H54 (cell line): ENCODE data around the gene BCL2L14.

ENCODE experiments used
- DNase-seq: peaks from one replicate; pipeline ENCODE4 v3.0.0; 2011; ENCODE audit warnings: low spot score, mixed read lengths; ENCODE audit not compliant: insufficient read length
- FAIRE-seq: peaks from 3 replicates; lab custom pipeline; 2011; peaks lifted over from hg19 to GRCh38; lab: Jason Lieb, UNC
- POLR2A ChIP-seq: IDR thresholded peaks from 2 replicates; pipeline ENCODE4 v1.6.1; 2011; ENCODE audit warnings: low read depth, mild to moderate bottlenecking, low read length

The BCL2L14 gene

DNA sequence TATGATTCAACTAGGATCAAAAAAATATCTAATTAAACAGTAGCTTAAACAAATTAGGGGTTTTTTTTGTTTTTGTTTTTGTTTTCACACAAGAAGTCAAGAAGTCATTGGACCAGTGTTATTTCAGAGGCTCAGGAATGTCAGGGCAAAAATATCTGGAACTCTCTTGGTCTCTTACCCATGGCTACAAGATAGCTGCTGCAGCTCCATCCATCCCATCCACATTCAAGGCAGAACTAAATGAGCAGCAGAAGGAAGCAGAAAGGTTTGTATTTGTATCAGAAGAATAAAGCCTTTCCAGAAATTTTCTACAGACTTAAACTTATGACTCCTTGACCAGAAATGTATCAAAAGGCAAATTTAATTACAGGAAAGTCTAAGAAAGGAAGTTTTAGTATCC lies 33.8 kb upstream of the BCL2L14 start:
- DNase-seq, result no peak
- no peak for FAIRE-seq
- TF ChIP-seq POLR2A, result no peak

DNA sequence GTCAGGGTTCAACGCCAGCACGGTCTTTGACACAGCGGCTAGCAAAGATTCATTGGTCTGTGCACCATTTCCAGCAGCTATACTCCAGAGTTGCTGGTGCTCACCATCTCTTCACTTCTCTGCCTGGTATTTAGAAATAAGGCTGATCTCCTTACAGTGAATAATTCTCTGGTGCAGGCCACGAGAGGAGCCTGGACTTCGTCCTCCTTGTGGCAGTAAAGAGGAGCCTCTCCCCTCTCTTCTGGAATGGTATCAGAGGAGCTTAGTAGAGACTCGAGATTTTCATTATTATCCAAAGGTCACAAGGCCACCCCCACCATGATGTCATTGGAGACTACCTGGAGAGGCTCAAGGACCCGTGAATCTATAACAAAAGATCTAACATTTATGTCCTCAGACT lies 30.8 kb upstream of the BCL2L14 start:
- no peak for DNase-seq
- no peak for FAIRE-seq
- no peak for TF ChIP-seq POLR2A

DNA sequence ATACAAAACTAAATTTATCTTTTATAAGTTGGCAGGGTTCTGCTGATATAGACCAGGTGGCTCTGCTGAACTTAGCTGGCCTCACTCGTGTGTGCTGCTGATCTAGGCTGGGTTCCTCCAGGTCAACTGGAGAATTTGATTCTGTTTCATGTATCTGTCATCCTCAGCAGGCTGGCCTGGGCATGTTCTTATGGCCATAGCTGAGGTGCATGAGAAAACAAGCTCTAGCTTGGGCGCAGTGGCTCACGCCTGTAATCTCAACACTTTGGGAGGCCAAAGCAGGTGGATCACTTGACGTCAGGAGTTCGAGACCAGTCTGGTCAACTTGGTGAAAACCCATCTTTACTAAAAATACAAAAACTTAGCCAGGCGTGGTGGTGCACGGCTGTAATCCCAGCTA lies 24.3 kb upstream of the BCL2L14 start:
- TF ChIP-seq POLR2A, result no peak
- FAIRE-seq (no peak), DNase-seq (no peak)

DNA sequence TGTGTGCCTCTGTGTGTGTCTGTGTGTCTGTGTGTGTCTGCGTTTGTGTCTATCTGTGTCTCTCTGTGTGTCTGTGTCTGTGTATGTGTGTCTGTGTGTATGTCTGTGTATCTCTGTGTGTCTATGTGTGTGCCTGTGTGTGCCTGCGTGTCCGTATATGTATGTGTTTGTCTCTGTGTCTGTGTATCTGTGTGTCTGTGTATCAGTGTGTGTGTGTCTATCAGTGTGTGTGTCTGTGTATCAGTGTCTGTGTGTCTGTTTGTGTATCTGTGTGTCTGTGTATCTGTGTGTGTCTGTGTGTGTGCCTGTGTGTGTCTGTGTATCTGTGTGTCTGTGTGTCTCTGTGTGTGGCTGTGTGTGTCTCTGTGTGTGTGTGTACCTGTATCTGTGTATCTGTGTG lies 23.1 kb upstream of the BCL2L14 start:
- TF ChIP-seq POLR2A, result no peak

DNA sequence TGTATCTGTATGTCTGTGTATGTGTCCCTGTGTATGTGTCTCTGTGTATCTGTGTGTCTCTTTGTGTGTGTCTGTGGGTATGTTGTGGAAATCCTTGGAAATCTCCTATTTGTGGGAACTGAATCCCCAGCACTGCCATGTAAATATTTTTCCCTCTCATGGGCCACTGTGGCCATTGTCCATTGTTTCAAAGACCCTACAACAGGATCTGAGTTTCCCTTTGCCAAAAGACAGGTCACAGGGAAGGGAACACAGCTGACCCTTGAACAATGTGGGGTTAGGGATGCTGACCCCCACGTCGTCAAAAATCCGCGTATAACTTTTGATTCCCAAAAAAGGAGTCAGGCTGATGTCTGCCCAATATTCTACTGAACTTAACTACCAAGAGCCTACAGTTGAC lies 22.5 kb upstream of the BCL2L14 start:
- DNase-seq (no peak), FAIRE-seq (no peak)
- TF ChIP-seq POLR2A, result no peak

More for the DNA sequence above, 23.1 kb upstream of the BCL2L14 start:
- DNase-seq, result no peak
- FAIRE-seq, result no peak

- FAIRE-seq, result no peak
- no peak for TF ChIP-seq POLR2A
- no peak for DNase-seq
These were observed 22.0 kb upstream of the BCL2L14 start for GRCh38 chr12:12048714-12049113.

GRCh38 chr12:12051668-12052067 lies 19.1 kb upstream of the BCL2L14 start:
- TF ChIP-seq POLR2A, result no peak
- DNase-seq (no peak), FAIRE-seq (no peak)

- DNase-seq (no peak), FAIRE-seq (no peak)
- no peak for TF ChIP-seq POLR2A
These were observed 15.7 kb upstream of the BCL2L14 start for GRCh38 chr12:12054993-12055392.

DNA sequence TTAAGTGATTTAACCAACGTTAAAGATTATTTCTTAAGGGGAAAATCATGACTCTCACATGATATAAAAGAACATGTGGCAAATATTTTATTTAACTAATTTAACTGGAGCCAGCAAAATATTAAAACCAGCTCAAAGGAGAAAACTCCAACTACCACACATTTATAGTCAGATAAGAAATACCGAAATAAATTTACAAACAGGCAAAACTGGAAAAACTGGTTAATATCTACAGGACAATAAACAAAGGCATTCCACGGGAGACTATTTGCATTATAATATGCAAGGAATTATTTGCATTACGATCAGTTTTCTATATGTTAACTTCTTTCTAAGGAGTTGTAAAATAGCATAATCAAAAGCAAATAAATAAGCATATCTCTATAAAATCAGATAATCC lies 13.8 kb upstream of the BCL2L14 start:
- TF ChIP-seq POLR2A, result no peak
- FAIRE-seq (no peak), DNase-seq (no peak)

DNA sequence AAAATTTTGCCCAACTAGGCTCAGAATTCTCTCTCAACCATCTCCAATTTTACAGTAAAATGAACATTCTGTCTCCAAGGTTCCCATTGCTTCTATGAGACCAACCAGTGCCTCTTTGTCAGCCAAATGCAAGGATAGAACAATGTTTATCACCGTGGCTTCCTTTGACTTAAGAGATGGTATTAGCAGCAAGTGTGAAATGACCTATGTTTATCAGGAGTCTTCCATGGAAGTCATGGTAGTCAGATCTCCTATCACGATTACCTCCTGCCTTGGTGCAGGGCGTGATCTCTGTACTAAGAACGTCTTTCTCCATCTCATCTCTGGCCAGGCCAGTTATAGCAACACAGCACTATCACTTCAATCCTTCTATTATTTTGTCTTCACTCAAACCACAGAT lies 6.1 kb upstream of the BCL2L14 start:
- no peak for DNase-seq
- TF ChIP-seq POLR2A, result no peak
- FAIRE-seq, result no peak

GRCh38 chr12:12068751-12069150 lies 2.0 kb upstream of the BCL2L14 start:
- no peak for TF ChIP-seq POLR2A
- FAIRE-seq, result no peak
- no peak for DNase-seq

DNA sequence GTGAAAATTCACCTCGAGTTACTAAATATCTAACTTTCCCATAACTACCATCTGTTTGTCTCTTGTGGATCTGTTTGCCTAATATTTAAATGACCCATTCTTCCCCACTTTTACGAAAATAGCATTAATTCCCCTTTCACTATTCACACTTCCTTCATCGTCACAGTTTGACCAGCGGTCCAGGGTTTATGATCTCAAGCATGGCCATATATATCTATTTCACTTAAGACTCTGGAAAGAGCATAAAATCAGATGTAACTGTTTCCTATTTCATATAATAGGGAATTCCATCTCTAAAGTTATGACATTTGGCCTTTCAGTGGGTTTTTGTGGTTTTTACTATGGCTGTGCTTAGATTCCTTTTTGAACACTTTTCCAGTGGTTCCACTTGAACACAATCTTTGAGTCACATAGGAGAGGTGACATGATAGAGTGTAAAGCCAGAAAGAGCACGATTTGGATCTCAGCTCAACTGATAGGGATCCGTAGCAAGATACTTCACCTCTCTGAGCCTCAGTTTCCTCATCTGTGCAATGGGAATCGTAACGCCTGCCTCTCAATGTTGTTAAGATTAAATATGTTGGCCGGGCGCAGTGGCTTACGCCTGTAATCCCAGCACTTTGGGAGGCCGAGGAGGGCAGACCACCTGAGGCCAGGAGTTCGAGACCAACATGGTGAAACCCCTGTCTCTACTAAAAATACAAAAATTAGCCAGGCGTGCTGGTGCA lies 754 bp upstream of the BCL2L14 start:
- no peak for FAIRE-seq

GRCh38 chr12:12072064-12072760 lies 1.5 kb downstream of the BCL2L14 start:
- no peak for TF ChIP-seq POLR2A
- DNase-seq, result no peak
- FAIRE-seq, result no peak

More for the DNA sequence above, 754 bp upstream of the BCL2L14 start:
- no peak for TF ChIP-seq POLR2A
- no peak for DNase-seq

GRCh38 chr12:12079291-12079690 lies 8.6 kb downstream of the BCL2L14 start:
- DNase-seq (no peak), FAIRE-seq (no peak)
- TF ChIP-seq POLR2A, result no peak
